ENCODE measurements around the gene SV2B.

The SV2B gene

GRCh38 chr15:91102546-91103330 lies 2.7 kb downstream of the SV2B start:
- no peak for DNase-seq (ENCODE audit: low read depth, low spot score)

DNA sequence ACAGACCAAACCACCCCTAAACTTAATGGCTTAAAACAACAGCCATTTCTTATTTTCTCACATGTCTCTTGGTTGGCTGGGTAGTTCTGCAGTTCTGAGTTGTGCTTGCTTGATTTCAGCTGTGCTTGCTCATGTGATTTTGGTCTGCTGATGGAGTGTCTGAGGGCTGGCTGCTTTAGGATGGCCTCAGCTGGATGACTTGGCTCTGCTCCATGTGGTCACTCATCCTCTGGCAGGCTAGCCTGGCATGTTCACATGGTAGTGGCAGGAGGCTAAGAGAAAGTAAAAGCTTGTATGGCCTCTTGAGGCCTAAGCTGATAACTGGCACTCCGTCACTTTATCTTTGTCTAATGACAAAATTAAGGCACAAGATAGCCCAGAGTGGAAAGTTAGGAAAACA lies 4.1 kb downstream of the SV2B start:
- DNase-seq (ENCODE audit: low read depth, low spot score), result no peak

DNA sequence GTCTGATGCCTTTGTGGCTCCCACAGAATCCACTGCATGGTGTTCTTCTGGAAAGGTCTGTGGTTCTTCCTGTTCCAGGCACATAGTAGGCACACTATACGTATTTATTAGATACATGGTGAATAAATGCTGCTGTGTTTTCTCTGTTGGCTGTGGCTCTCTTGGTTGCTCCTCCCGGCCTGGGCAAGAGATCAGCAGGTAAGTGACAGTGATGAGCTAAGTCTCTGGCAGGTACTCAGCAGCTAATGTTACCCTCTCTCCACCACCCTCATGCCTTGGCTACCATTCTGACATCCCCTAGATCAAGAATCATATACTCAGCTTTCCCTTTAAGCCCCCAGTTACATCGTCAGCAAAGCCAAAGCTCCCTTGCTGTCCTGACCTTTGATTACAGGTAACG lies 8.4 kb downstream of the SV2B start:
- DNase-seq (ENCODE audit: low read depth, low spot score), result no peak

DNA sequence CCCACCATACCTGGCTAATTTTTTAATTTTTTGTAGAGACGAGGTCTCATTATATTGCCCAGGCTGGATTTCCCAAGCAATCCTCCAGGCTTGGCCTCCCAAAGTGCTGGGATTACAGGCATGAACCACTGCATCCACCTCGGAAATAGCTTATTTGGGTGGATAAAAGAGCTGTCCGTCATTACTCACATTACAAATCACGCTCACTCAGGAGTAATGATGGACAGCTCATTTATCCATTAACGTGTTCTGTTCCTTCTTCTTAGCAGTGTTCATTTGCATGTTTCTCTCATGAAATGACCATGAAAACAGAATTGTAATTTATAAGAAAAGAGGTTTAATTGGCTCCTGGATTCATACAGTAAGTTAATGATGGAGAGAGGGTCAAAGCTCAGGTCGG lies 9.8 kb downstream of the SV2B start:
- DNase-seq (ENCODE audit: low read depth, low spot score), result no peak

DNA sequence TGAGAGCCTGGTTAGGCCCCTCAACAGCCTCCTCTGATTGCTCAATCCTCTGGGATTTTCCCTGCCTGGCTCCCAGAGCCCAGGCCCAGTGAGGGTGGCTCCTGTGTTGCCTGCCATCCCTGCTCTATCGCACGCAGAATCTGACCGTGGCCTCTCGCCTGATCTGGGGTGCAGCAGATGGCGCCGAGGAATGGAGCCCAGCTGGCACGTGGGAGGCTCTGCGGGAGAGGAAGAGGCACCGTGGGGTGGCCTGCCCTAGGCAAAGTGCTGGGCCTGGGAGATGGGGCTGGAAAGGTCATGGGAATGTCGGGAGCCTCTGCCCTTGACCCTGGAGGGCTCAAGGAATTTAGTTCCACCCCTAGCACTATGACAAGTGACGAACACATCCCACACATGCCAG lies 10.3 kb downstream of the SV2B start:
- DNase-seq (ENCODE audit: low read depth, low spot score), result no peak

GRCh38 chr15:91113030-91113429 lies 13.0 kb downstream of the SV2B start:
- DNase-seq (ENCODE audit: low read depth, low spot score), result no peak

GRCh38 chr15:91114301-91114700 lies 14.2 kb downstream of the SV2B start:
- no peak for DNase-seq (ENCODE audit: low read depth, low spot score)

- DNase-seq (ENCODE audit: low read depth, low spot score), result no peak
These were observed 16.3 kb downstream of the SV2B start for GRCh38 chr15:91116113-91117067.

GRCh38 chr15:91117375-91117774 lies 17.3 kb downstream of the SV2B start:
- DNase-seq (ENCODE audit: low read depth, low spot score), result no peak

DNA sequence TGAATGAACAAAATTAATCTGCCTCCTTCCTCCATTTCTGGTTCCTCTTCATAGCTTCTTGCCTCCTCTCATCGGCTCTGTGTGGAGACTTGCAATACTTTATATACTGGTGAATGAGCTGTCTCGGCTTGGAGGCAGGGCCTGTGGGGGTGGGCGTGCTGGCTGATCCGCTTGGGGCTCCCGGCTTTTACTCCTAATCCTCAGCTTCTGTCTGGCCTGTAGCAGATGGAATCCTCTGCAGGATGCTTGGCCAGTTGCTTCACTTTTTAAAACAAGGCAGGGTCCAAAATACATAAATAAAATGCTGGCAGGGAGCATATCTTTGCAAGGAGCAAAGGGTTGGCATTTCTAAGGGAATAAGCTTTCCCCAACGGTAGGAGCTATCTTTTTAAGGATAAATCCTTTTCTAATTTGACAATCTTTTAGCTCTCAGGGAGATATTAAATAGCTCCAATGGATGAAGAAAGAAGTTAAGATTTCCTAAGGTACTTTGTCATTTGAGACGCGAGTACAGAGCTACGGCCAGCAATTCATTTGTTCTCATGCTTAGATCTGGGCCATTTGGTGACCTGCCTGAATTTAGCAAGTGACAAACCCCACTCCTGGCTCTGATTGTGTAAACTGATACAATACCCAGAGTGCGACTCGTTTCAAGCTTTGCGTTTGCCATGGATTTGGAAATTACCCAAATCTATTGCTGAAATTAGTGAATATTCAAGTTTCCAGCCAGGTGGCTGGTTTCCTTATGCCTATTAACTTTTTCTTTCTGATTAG lies 18.9 kb downstream of the SV2B start:
- DNase-seq (ENCODE audit: low read depth, low spot score), result no peak

GRCh38 chr15:91122296-91122695 lies 22.2 kb downstream of the SV2B start:
- DNase-seq (ENCODE audit: low read depth, low spot score), result no peak

- no peak for DNase-seq (ENCODE audit: low read depth, low spot score)
These were observed 24.1 kb downstream of the SV2B start for GRCh38 chr15:91124132-91124531.

DNA sequence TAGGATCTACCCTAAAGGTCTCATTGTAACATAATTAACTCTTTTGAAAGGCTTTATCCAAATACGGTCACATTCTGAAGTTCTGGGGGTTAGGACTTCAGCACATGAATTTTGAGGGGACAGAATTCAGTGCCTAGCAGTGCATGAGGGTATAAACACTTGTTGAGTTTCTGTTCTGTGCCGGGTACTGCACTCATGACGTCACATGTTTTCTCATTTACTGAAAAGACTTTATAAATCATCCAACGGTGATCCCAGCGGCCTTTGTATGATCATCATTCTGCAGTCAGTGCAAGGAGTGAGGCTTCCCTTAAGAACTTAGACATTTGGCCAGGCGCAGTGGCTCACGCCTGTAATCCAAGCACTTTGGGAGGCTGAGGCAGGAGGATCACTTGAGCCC lies 25.1 kb downstream of the SV2B start:
- no peak for DNase-seq (ENCODE audit: low read depth, low spot score)

DNA sequence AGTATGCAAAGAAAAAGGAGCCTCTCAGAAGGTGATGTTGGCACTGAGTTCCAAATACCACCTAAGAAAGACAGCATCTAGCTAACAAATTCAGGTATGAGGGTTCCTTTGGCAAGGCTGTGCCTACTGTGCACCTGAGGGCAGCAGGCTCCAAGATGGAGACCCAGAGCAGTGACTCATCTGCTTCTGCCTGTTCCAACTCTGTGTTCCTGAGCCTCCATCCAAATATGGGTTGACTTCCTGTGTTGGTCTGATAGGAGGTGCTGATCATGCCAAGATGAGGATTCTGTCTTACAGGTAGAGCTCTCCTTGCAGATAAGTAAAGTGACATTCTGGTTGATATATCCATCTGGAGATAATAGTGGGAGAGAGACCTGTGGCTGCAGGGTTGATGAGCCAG lies 26.0 kb downstream of the SV2B start:
- DNase-seq (ENCODE audit: low read depth, low spot score), result no peak

- no peak for DNase-seq (ENCODE audit: low read depth, low spot score)
These were observed 27.3 kb downstream of the SV2B start for GRCh38 chr15:91127236-91127955.

GRCh38 chr15:91128016-91128415 lies 28.0 kb downstream of the SV2B start:
- no peak for DNase-seq (ENCODE audit: low read depth, low spot score)

GRCh38 chr15:91129436-91129835 lies 29.4 kb downstream of the SV2B start:
- DNase-seq (ENCODE audit: low read depth, low spot score), result no peak

- DNase-seq (ENCODE audit: low read depth, low spot score), result no peak
These were observed 32.0 kb downstream of the SV2B start for GRCh38 chr15:91132079-91132478.

DNA sequence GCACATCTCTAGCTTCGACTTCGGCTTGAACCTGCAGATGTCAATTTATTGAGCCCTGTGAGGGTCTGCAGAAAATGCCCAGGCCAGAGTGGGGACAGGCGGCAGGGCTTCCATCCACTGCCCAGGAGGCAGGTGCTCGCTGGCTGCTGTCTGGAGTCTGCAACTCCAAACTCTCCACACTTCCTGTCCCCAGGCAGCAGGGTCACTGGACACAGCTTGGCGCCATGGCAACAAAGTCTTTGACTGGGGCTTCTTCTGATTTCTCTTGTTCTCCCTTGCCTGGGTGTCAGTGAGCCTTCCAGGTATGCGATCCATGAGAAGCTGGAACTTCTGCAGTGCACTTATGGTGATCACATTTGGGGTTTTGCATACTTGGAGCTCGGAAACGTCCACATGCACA lies 33.5 kb downstream of the SV2B start:
- no peak for DNase-seq (ENCODE audit: low read depth, low spot score)

DNA sequence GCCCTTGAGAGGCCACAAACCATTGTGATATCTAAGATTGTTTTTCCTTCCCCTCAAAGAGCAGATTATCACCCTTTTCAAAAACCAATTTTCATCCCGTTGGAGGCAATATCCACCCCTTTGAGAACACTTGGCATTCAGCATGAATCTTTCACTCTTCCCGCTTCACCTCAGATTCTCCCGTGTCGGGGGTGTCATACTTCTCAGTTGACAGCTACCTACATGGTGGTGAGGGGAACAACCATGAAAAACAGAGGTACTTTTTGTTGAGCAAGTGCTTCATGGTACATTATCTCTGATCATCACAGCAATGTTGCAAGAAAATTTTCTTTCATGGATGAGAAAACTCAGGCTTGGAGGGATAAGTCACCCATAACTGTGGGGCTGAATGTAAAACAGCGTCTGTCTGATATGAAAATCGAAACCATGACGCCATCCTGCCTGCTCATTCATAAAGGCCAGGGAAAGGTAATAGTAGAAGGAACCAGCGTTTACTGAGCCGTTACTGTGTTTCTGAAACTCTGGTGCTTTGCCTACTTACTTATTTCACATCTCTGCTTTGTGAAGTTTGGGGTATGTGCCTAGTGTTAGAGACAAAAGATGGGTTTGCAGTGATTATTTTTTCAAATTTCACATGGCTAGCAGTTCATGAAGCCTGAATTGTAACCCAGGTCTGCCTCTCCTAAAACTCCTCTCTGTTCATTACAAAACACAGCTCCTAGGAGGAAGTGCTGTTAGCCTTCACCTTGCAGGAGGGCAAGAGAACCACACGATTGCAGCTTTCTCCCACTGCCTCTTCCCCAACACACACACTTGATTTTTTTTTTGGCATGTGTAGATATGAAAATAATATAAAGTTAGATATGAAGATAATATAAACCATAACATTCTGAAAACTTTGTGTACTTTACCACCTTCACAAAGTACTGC lies 35.4 kb downstream of the SV2B start:
- no peak for DNase-seq (ENCODE audit: low read depth, low spot score)

Data from ELF-1 (cell line).